Motor neuron (in vitro differentiated cells): Measurements from ENCODE around the gene TNS1. TPM values are rescaled to one million over a fixed set of nuclear protein-coding genes. Genes with fewer than 3 reads are reported as not detected.
"Not testable (repeated sequence)": the region's sequence is repeated elsewhere in the genome, so short reads cannot be mapped to it uniquely, and the experiment has no call there.

Experiments
- ATAC-seq, 8 experiments: fragments of 200-7000 bp; cut with Tn5 transposase; replicated peaks in 6 of 8; 2 replicates each; pipeline ENCODE4 v1.8.0; 2021; ENCODE audit warnings: mild to moderate bottlenecking in 8 of 8, moderate library complexity in 8 of 8
- H3K27ac ChIP-seq, 2 donors: fragments of 250-450 bp; sonication (Bioruptor Pico); 2 replicates each; pipeline ENCODE4 v1.9.0; 2021; ENCODE audit warnings: antibody characterized with exemption in 2 of 2, mild to moderate bottlenecking in 2 of 2, moderate library complexity in 1 of 2
- H3K4me1 ChIP-seq, 2 donors: fragments of 250-450 bp; sonication (Bioruptor Pico); replicated peaks in 1 of 2; 2 replicates each; pipeline ENCODE4 v1.6.1; 2021; ENCODE audit warnings: antibody characterized with exemption in 2 of 2, mild to moderate bottlenecking in 2 of 2, moderate library complexity in 1 of 2
- H3K4me3 ChIP-seq, 5 donors: fragments of 250-450 bp; sonication (Bioruptor Pico); 2 replicates each; pipeline ENCODE4 v1.9.0; 2021; ENCODE audit warnings: antibody characterized with exemption in 5 of 5, mild to moderate bottlenecking in 5 of 5, moderate library complexity in 4 of 5
- WGBS, 10 experiments: fragments of 450-650 bp; shearing (Covaris generic); methylation state at CpG; one replicate each; pipeline ENCODE4 v1.0.0; 2022; 5-methylcytosine and 5-hydroxymethylcytosine counted together
- in situ Hi-C, 9 experiments: fragments of 400-800 bp; cut with MboI; loops; one replicate each; pipeline ENCODE4 v1.15.0; 2021; ENCODE audit warnings: low sequenced_read_pairs in 9 of 9, low pct_unique_long_range_greater_than_20kb in 2 of 9; ENCODE audit not compliant: unreplicated experiment in 9 of 9
- total RNA-seq, 8 experiments: library from RNA; unstranded; fragments of 300-600 nt; gene quantifications; 2 replicates each; pipeline versions ENCODE4 v1.2.3 to v1.2.4, GENCODE V29; 2022

The TNS1 gene
- total RNA-seq, 8 experiments from 2014 or later = 2.3 to 41.7 (median 11.4) TPM

DNA sequence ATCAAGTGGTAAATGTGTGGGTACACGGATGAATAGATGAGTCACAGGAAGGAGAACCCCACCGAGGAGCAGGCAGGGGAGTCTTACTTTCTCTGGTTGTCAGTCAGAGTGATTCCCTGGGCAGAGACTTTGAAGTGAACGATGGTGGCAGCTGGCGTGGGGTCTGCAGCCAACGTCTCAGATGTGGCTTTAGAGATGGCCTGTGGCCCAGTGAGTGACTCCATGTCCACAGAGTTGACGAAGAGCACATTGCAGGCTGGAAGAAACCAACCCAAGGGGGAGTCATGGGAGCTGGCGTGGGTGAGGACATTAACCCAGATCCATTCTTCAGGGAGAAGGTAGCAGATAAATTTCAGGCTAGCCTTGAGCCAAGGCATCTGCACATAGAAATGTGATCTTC, 193.1 kb downstream of the TNS1 start:
- H3K27ac ChIP-seq = no peak overlapping the region
- no peak for ATAC-seq
- WGBS, 10 experiments = 47 to 100% (median 65%) methylated on average over 2 to 4 of the region's 7 CpGs; no CpG with 5 or more reads in 6 of the 10 experiments
- no peak overlapping the region for H3K4me3 ChIP-seq
- in situ Hi-C loops = no loop called here
- peaks cover 4 to 5% of the 10 kb centered on the region in 2 donors for H3K4me1 ChIP-seq

DNA sequence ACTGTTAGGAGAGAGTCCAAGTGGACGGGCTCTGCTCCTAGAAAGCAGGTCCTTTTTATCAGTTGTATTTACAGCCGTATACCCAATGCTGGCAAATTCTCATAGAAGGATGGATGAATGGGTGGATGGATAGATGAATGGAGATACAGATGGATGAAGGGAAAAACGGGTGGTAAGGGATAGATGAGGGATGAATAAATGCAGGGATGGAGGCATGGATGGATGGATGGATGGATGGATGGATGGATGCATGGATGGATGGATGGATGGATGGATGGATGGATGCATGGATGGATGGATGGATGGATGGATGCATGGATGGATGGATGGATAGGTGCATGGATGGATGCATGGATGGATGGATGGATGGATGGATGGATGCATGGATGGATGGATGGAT, 193.8 kb downstream of the TNS1 start:
- 0 to 100% (median 55%) methylated on average over 1 to 3 of the region's 3 CpGs; no CpG with 5 or more reads in 4 of the 10 experiments for WGBS, 10 experiments
- H3K4me1 ChIP-seq, H3K4me3 ChIP-seq, H3K27ac ChIP-seq, in situ Hi-C loops, ATAC-seq: not testable (repeated sequence)

DNA sequence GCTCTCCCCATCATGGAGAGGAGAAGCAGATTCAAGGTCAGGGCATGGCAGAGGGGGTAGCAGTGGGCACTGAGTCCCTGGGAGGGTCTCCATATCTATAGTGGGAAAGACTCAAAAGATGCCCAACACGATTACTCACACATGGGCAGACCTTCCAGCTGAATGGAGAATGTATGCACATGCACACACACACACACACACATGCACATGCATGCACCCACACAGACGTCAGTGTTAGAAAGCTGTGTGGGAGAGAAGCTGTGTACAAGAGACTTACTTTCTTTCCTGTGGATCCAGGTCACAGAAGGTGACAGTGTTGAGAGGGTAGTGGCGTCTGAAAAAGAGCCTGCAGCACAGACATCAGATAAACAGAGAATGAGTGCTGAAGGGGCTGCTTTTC, 194.5 kb downstream of the TNS1 start:
- WGBS, 10 experiments = 0 to 80% (median 40%) methylated on average over 1 of the region's 3 CpGs; no CpG with 5 or more reads in 6 of the 10 experiments
- in situ Hi-C loops = no loop called here
- no peak overlapping the region for H3K4me3 ChIP-seq
- no peak overlapping the region for H3K27ac ChIP-seq
- ATAC-seq = no peak
- H3K4me1 ChIP-seq = peaks cover 4 to 6% of the 10 kb centered on the region in 2 donors

DNA sequence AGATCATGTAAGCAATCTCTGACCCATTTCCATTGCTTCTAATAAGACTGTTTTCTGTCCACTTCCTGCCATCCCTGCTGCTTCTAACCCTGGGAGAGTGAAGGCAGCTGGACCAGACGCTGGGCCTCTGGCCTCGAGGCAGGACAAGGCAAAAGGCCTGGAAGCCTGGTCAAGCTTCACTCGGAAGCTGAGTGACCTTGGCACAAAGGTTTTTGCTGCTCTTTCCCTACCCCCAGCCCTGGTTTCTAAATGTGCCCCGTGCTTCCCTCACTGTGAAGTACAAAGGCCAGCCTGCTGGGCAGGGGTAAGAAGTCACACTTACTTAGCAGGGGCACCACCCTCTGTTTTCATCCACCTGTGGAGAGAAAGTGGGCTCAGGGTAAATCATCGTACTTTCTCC, 195.0 kb downstream of the TNS1 start:
- Histone ChIP-seq H3K4me1 (peaks cover 4 to 6% of the 10 kb centered on the region in 2 donors), H3K27ac (no peak overlapping the region), H3K4me3 (no peak overlapping the region)
- ATAC-seq = no peak
- WGBS, 10 experiments = 20 to 100% (median 75%) methylated on average over 1 to 3 of the region's 5 CpGs; no CpG with 5 or more reads in 4 of the 10 experiments
- in situ Hi-C loops = no loop called here

DNA sequence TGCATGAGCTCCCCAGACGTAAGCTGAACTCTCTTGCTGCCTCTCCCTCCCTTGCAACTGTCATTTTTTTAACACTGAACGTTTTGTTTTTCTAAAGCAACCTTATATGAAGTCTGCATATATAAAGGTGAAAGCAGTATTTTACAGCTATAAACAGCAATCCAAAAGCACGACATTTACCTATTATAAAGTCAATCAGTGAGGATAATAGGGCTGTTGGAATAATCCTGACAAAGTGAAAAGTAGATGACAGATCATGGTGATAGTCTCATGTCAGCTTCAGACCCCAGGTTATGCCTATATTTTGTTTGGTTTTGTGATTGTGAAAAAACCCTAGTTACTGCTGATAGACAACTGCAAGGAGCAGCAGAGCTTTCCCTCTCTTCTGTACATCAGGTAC, 195.8 kb downstream of the TNS1 start:
- in situ Hi-C loops = no loop called here
- H3K4me1 ChIP-seq = peaks cover 4 to 6% of the 10 kb centered on the region in 2 donors
- 59 to 100% (median 79%) methylated on average over 1 to 3 of the region's 3 CpGs; no CpG with 5 or more reads in 1 of the 10 experiments for WGBS, 10 experiments
- no peak for ATAC-seq
- H3K27ac ChIP-seq = no peak overlapping the region
- H3K4me3 ChIP-seq = no peak overlapping the region

DNA sequence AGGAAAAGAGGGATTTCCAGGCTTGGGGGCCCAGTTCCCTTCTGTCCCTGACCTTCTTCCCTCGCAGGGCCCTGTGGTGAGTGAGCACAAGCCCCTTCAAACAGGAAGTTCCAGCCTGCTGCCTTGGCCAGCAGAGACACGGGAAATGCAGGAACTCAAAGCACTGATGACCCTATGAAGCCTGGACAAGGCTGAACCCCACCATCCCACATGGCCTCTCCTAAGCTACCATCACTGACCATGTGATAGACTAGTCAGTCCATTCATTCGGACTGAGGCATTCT, 196.4 kb downstream of the TNS1 start:
- no peak overlapping the region for H3K27ac ChIP-seq
- H3K4me1 ChIP-seq = peaks cover 8 to 12% of the 10 kb centered on the region in 2 donors
- no peak overlapping the region for H3K4me3 ChIP-seq
- WGBS, 10 experiments = 45 to 100% (median 63%) methylated on average over 1 to 2 of the region's 3 CpGs; no CpG with 5 or more reads in 5 of the 10 experiments
- ATAC-seq = no peak
- in situ Hi-C loops = no loop called here

DNA sequence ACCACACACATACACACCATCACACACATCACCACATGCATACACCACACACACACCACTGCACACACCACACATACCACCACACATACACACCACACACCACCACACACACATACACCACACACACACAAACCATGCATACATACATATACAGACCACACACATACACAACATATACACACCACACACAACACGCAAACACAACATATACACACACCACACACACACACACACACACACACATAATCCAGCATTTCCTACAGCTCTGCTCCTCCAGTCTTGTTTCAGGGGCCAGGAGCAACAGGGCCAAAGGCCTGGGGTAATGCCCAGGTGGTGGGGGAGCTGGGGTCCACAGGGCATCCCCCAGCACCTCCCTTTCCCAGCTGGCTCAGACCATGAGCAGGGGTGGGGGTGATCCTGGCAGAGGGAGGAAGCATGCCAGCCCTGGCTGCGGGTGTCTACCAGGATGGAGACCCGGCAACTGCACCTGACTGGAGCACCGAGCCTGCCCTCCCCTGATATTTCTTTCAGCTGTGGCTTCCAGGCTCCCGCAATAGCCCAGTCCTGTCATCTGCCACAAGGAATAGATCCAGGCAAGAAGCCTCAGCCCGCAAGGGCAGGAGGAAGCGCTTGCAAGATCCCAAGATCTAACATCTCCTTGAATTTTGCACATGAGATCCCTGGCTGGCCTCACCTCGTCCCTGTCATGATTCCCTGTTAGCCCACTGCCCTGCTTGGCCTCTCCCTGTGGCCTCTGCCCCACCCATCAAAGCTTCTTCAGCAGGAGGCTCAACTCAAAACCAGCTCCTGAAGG, 196.9 kb downstream of the TNS1 start:
- WGBS, 10 experiments = 57 to 100% (median 80%) methylated on average over 1 to 2 of the region's 8 CpGs; no CpG with 5 or more reads in 5 of the 10 experiments
- no peak overlapping the region for H3K4me3 ChIP-seq
- in situ Hi-C loops = no loop called here
- ATAC-seq = no peak
- H3K27ac ChIP-seq = no peak overlapping the region
- H3K4me1 ChIP-seq = peaks cover 14 to 17% of the 10 kb centered on the region in 2 donors

DNA sequence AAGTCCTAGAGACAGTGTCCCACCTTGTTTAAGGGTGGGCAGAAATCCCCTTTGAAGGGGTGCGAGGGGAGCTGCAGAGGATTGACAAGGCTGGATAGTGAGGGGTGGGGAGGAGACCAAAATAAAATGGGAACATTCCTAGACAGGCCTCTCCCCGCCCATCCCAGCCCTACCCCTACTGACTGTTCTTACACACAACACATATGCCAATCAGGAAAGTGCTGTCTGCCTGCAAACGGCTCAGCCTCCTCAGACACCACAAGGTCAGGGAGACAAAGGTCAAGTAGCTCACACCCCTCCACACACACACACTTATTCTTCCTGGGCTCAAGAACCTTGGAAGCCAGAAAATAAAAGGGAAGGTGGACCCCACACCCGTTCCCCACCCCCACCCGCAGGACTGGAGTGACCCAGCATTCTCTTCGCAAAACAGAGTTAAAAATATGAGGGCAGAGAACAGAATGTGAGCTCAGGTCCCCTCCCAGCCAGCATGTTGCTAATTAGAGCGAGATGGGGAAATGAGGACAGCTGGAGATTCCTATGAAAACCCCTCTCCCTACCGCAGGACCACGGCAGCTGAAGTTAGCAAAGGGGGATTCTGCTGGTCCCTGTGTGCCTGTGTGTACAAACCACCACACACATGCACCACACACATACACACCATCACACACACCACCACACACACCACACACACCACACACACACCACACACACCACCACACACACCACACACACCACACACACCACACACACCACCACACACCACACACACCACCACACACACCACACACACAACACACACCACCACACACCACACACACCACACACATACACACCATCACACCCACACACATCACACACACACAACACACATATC, 197.8 kb downstream of the TNS1 start:
- WGBS, 10 experiments = 58 to 100% (median 65%) methylated on average over 1 to 2 of the region's 9 CpGs; no CpG with 5 or more reads in 6 of the 10 experiments
- H3K27ac ChIP-seq = no peak overlapping the region
- in situ Hi-C loops = no loop called here

DNA sequence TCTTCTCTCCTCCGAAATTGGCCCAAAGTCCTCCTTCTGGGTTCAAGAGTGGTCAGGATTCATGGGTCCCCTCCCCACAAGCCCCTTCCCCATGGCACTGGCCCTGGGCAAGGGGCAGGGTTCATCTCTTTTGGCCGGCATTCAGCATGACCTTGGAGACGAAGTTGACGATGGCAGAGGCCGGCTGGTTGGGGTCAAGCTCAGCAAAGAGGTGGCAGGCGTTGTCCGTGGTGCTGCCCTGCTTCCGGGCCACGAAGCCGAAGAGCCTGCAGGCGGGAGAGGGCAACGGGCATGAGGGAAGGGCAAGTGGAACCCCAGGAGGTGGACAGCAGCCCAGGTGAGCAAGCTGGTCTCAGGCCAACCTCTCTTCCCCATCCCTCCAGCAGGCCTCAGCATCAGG, 198.5 kb downstream of the TNS1 start:
- 55 to 100% (median 60%) methylated on average over 2 to 4 of the region's 12 CpGs; no CpG with 5 or more reads in 7 of the 10 experiments for WGBS, 10 experiments
- no peak overlapping the region for H3K4me3 ChIP-seq
- no peak overlapping the region for H3K27ac ChIP-seq
- in situ Hi-C loops = no loop called here
- peaks cover 16 to 19% of the 10 kb centered on the region in 2 donors for H3K4me1 ChIP-seq
- ATAC-seq = no peak

More for the DNA sequence above, 197.8 kb downstream of the TNS1 start:
- peak in 2 of 8 experiments; percentile 71 to 85 for ATAC-seq
- peaks cover 16 to 19% of the 10 kb centered on the region in 2 donors for H3K4me1 ChIP-seq
- no peak overlapping the region for H3K4me3 ChIP-seq

DNA sequence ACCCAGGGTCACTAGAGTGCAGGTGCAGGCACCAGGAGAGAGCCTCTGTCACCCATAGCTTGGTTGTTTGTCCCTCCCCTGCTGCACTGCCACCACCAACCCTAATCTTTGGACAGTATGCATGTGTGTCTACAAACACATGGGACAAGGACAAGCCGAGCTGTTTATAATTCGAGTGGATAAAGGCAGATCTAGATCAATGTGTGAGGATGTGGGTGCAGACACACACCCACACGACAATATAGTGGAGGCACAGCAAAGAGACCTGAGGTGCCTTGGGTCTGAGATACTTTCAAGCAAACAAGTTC, 199.2 kb downstream of the TNS1 start:
- ATAC-seq = no peak
- H3K27ac ChIP-seq = no peak overlapping the region
- peaks cover 16 to 19% of the 10 kb centered on the region in 2 donors for H3K4me1 ChIP-seq
- H3K4me3 ChIP-seq = no peak overlapping the region
- WGBS, 10 experiments = 65 to 100% (median 94%) methylated on average over 1 to 3 of the region's 3 CpGs; no CpG with 5 or more reads in 5 of the 10 experiments
- in situ Hi-C loops = no loop called here

DNA sequence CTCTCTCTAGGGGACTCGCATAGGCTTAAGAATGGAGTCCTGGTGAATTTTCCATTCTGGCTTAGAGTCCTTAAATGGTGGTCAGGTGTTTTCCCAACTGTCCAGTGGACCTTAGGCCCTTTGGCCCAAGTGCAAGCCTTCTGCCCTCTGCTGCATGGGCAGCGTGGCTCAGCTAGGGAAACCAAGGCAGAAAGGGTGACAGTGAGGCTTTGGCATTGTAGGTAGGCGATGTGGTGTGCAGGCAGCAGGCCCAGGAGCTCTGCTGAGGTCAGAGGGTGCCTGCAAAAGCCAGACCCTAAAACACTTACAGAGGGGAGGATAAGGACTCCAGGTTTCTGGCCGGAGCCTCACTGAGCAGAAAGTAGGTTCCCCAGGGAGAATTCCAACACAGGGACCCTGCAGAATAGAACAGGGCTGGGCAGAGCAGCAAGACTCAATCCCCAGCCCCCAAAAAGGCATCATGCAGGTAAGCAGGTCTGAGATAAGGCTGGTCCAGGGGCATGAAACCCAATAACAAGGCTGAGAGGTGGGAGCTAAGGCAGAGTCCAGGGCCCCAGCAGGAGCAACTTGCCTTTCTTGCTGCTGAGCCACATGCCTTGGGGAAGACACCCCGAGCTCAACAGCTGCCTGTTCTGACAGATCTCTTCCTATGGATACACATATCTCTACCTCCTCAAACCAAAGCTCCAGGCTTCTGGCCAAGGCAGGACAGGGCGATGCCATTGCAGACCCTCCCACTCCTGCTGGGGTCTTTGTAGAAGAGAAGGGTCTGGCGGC, 199.7 kb downstream of the TNS1 start:
- WGBS, 10 experiments = 73 to 100% (median 95%) methylated on average over 1 to 4 of the region's 7 CpGs; no CpG with 5 or more reads in 4 of the 10 experiments
- in situ Hi-C loops = no loop called here
- Histone ChIP-seq H3K4me3 (no peak overlapping the region), H3K27ac (no peak overlapping the region), H3K4me1 (peaks cover 16 to 19% of the 10 kb centered on the region in 2 donors)
- no peak for ATAC-seq

DNA sequence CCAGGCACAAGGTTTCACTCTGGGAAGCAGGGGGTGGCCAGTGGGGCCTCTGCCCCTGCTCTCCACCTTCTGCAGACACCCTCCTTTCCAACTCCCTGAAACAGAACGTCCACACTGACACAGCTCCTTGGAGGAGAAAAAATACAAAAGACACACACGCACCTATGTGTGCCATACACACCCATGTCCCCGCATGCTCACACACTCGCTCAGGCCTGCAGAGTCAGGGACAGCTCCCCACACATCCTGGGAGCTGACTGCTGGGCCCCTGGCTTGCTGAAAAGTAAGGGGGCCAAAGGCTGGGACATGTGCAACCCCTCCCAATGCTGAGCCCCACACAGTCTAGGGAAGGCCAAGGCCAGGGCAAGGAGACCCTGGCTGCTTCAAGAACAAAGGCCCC, 200.5 kb downstream of the TNS1 start:
- H3K4me1 ChIP-seq = peaks cover 16 to 19% of the 10 kb centered on the region in 2 donors
- WGBS, 10 experiments = 33 to 83% (median 80%) methylated on average over 1 to 4 of the region's 4 CpGs; no CpG with 5 or more reads in 7 of the 10 experiments
- in situ Hi-C loops = no loop called here
- no peak for ATAC-seq
- H3K27ac ChIP-seq = no peak overlapping the region
- H3K4me3 ChIP-seq = no peak overlapping the region
